Muscle of back (tissue), 11 donors: ENCODE measurements around the gene ABCD1. TPM values are rescaled to one million over a fixed set of nuclear protein-coding genes. Genes with fewer than 3 reads are reported as not detected.
"Not testable (repeated sequence)": the region's sequence is repeated elsewhere in the genome, so short reads cannot be mapped to it uniquely, and the experiment has no call there.

Source experiments
- DNase-seq, 3 donors: peaks; one replicate each; pipeline versions ENCODE4 v3.0.0 to v3.0.0-alpha.2; 2013
- polyA plus RNA-seq, 10 donors: library from polyadenylated mRNA; unstranded; fragments of 120-200 nt; gene quantifications; one replicate each; pipeline ENCODE4 v1.2.1, GENCODE V29; 2013; ENCODE audit not compliant: insufficient read length in 10 of 10

ABCD1 gene
- polyA plus RNA-seq, 10 donors: 7.0 to 9.9 (median 8.6) TPM

DNA sequence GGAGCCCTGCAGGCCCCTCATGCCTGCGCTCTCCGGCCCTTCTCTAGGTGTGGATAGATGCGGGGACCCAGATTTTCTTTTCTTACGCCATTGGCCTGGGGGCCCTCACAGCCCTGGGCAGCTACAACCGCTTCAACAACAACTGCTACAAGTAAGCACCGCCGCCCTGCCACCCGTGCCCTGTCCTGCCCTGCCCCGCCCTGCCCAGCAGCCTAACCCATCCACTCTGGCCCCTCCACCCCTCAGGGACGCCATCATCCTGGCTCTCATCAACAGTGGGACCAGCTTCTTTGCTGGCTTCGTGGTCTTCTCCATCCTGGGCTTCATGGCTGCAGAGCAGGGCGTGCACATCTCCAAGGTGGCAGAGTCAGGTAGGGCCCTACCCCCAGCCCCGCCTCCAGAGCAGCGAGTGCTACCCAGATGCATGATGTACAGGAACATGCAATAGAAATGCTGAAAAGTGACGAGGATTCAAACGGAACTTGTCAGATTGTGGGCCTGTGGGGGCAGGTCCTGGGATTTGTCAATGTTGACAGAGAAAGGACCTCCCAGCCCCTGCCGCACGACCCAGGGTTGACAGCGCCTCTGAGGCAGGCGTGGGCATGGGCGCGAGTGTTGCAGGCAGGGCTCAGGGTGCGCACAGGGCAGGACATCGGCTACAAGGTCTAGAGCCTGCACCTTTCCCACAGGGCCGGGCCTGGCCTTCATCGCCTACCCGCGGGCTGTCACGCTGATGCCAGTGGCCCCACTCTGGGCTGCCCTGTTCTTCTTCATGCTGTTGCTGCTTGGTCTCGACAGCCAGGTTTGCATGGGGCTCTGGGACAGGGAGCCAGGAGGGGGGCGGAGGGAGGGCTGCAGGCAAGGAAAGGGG, 31.2 kb upstream of the ABCD1 start:
- no peak for DNase-seq

DNA sequence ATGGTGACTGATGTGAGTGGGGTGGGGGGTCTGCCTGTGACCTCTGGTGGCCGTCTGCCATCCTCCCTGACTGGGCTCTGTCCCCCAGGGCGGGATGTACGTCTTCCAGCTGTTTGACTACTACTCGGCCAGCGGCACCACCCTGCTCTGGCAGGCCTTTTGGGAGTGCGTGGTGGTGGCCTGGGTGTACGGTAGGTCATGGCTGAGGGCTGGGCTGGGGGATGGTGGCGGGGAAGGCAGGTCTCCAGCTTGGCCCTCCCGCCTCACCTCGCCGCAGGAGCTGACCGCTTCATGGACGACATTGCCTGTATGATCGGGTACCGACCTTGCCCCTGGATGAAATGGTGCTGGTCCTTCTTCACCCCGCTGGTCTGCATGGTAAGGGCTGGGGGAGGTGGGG, 30.4 kb upstream of the ABCD1 start:
- not testable (repeated sequence) for DNase-seq

DNA sequence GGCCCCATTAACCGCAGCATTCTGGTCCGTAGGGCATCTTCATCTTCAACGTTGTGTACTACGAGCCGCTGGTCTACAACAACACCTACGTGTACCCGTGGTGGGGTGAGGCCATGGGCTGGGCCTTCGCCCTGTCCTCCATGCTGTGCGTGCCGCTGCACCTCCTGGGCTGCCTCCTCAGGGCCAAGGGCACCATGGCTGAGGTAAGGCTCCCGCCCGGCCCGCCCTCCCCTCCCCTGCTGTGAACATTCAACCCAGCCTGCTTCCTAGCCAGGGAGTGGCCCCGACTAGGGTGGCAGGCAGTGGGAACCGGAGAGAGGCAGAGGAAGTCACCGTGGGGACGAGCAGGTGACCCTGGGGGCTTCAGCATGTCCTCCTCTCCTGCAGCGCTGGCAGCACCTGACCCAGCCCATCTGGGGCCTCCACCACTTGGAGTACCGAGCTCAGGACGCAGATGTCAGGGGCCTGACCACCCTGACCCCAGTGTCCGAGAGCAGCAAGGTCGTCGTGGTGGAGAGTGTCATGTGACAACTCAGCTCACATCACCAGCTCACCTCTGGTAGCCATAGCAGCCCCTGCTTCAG, 29.9 kb upstream of the ABCD1 start:
- DNase-seq: no peak

DNA sequence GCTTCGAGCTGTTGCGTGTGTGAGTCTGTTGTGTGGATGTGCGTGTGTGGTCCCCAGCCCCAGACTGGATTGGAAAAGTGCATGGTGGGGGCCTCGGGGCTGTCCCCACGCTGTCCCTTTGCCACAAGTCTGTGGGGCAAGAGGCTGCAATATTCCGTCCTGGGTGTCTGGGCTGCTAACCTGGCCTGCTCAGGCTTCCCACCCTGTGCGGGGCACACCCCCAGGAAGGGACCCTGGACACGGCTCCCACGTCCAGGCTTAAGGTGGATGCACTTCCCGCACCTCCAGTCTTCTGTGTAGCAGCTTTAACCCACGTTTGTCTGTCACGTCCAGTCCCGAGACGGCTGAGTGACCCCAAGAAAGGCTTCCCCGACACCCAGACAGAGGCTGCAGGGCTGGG, 28.6 kb upstream of the ABCD1 start:
- no peak for DNase-seq

- DNase-seq: not testable (repeated sequence)
These were observed 28.1 kb upstream of the ABCD1 start for GRCh38 chrX:153696538-153696937.

- DNase-seq: not testable (repeated sequence)
These were observed 27.5 kb upstream of the ABCD1 start for GRCh38 chrX:153696986-153697722.

DNA sequence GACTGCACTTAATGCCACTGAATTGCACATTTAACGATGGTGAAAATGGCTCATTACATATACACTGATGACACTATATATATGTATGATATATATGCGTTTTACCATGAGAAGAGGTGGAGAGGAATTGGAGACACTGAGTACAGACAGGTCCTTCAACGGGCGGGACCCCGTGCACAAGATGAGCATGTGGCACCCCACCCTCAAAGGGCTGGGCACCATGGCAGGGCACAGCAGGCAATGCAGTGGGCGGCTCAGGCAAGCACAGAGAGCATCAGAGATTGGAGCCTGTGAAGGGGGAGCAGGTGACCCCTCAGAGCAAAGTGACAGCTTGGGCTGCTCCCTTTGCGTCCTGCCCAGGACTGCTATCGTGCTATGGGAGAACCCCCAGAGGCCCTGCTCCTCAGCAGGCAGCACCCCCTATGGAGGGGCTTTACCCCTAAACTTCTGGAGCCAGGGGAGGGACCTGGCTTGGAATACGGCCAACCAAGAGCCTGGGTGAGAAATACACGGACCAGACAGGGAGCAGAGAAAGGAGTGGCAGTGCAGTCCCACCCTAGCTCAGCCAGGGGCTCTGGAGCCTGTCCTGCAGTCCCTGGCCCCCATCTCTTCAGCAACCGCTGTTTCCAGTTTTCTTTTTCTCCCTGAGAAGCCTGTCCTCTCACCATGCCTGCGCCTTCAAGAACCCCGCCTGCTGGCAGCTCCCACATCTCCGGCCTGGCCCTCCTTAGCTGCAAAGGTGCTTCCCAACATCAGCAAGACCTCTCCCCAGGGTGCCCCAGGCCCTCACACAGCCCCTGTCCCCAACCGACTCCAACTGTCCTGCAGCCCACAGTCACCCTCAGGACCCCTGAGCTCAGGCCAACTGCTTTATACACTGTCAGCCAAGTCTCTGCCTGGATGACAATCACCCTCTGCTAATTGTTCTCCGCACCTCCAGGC, 26.5 kb upstream of the ABCD1 start:
- no peak for DNase-seq

GRCh38 chrX:153699210-153699783, 25.4 kb upstream of the ABCD1 start:
- DNase-seq: not testable (repeated sequence)

DNA sequence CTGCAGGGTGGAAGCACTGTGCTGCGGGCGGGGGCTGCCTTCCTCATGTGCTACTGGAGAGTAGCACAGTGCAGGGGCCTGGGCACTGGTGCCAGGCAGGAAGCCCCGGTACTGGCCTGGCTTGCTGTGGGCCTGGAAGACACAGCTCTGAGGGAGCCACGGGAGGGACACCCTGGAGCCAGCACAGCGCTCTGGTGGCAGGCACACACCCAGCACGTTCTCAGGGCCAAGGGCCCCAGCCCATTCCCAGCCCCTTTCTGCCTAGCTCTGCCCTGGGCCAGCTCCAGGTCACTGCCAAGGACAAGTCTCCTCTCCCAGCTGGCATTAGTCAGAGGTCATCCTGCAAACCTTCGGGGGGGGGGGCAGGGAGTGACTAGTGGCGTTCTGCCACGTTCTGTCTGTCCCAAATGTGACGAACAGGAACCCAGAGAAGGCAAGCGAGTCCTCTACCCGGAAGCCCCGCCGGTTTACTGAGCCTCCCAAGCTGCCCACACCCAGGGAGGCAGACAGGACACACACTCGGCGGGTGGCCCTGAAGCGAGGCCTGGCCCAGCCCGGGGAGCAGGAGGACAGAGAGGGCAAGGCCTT, 24.8 kb upstream of the ABCD1 start:
- DNase-seq: not testable (repeated sequence)

- no peak for DNase-seq
These were observed 24.2 kb upstream of the ABCD1 start for GRCh38 chrX:153700376-153700945.

DNA sequence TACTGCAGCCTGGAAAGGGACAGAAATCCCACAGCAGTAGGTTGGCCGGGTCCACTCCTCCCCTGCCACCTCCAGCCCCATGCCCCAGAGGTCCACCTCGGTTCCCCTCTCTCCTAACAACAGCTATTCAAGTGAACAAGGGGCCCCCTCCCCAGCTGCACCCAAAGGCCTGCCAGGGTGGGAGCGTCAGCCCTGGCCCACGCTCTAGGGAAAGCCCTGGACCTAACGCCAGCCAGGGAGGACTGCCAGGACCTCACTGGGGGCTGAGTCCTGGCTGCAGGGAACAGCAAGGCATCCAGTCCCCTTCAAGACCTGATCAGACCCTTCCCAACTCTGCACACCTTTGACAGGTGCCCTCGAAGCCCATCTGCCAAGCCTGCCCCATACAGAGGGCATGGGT, 23.7 kb upstream of the ABCD1 start:
- no peak for DNase-seq

DNA sequence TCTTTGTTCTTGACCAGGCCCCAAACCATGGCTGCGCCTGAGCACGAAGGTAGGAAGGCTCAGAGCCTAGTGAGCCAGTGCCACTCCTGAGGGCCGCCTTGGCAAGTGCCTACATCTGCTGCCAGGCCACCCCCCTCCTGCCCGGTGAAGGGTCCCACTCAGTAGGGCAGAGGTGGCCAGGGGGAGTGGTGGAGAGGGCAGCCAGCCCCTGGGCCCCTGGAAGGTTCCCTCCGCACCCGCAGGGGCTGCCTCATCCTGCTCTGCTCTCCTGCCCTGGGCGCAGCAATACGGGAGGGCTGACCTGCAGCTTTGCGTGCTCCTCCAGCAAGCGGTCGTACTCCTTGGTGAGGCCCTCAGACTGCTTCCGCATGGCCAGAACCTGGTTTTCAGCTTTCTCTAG, 22.9 kb upstream of the ABCD1 start:
- DNase-seq: no peak

DNA sequence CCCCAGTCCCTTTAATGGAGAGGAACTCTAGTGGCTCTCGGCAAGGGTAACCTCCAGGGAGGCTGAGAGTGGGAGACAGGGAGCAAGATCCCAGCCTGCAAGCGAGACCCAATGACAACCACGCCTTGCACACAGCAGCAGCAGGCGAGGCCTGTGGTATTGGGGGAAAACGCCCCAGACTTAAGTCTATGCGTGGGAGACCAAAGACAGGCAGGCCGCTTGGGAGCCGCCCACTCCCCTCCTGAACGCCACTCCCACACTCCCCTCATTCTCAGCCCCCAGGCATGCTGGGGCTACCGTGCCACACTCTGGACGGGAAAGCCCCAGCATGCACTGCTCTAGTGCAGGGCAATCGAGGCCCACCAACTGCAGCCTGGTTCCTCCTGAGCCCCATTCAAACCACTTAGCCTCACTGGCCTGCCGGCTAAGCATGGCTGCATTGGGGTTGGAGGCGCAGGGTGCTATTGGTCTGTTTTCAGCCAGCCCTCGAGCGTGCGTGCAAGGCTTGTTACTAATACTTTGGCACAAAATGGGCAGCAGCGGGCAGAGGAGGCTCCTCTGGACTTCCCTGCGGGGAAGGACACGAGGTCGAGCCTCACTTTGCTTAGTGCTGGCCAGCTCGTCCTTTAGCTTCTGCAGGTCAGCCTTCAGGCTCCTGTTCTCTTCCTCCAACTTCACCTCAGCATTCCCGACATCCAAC, 22.2 kb upstream of the ABCD1 start:
- no peak for DNase-seq

DNA sequence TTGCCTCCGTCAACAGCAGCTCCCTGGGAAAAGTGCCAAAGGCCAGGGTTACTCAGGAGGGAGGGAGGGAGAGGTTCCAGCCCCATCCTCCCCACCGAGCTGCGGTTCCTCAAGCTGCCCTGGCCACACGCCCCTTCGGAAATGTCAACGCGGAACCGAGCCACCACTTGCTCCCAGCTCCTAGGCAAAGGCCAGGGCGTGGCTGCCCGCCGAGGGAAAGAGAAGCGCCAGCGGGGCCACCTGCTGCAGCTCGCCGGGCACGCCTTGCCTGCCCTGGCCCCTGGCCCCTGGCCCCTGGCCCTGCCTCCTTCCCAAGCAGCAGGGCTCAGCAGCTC, 21.7 kb upstream of the ABCD1 start:
- DNase-seq: no peak

GRCh38 chrX:153704021-153704526, 20.6 kb upstream of the ABCD1 start:
- no peak for DNase-seq

GRCh38 chrX:153704631-153705402, 19.8 kb upstream of the ABCD1 start:
- DNase-seq: not testable (repeated sequence)

DNA sequence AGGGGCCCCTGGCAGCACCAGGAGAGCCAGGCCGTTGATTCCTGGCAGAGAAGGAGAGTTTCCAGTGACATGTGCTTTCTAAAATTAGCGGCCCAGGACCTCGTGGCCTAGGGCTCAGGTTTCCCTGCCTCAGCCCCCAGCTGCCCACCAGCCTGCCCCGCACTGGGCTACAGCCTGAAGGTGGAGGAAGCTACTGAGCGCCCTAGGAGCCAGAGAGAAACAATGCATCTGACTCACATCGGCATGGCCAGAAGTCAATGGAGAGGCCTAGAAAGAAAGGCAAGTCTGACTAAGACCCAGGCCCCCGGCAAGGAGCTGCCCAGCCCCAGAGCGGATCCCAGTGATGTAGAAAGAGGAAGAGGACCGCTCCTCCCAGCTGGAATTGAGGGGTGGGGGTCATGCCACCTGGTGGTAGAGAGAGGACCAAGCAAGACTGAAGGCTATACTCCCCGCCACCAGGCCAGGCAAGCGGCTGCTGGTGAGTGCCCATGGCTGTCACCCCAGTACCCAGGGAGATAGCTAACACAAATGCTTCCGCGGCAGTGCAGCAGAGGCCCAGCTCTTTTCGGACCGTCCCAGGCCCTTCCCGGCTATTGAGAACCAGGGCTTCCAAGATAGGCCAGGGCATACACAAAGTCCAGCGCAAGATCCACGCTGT, 19.1 kb upstream of the ABCD1 start:
- DNase-seq: not testable (repeated sequence)

DNA sequence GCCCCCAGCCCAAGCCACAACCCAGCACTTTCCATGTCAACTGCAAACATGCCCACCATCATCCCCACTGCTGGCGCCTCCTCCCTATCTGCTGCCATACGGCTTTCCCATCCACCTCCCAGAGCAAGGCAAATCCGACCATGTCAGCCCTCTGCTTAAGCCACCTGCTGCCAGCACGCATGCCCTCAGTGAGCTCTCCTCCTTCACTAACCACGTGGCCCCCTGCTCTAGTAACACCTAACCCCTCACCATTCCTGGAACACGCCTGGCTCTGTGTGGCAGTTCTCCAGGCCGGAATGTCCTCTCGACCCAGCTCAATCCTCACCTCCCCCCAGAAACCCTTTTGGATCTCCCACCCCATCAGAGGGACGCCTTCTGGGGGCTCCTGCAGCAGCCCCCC, 17.9 kb upstream of the ABCD1 start:
- DNase-seq: no peak
